Inflammatory macrophage treated with lipopolysaccharide for 4 hours (primary cell): Measurements from ENCODE around the gene SIN3A.
"Not testable (repeated sequence)": the region's sequence is repeated elsewhere in the genome, so short reads cannot be mapped to it uniquely, and the experiment has no call there.

ENCODE experiments used
- DNase-seq: peaks from one replicate; pipeline ENCODE4 v3.0.0-alpha.2; 2020

The SIN3A gene

DNA sequence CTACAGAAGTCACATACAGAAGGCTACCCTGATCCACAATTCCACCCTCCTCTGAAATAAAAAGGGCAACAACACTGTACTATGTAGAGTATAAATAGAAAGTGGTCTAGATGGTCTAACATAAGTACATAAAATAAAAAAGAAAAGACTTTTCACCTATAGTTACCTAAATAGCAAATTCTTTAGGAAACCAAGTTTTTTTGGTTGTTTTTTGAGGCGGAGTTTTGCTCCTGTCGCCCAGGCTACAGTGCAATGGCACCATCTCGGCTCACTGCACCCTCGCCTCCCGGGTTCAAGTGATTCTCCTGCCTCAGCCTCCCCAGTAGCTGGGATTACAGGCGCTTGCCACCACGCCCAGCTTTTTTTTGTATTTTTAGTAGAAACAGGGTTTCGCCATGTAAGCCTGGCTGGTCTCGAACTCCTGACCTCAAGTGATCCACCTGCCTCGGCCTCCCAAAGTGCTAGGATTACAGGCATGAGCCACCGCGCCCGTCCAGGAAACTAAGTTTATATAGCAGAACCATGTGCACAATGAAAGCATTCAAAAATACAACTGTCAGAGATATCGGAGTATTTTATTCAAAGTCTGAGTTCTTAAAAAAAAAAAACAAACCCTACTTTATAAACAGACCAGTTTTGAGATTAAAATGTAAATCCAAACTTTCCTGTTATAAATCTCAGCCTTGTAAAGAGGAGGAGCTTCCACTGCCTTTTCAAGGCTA, 1.7 kb downstream of the SIN3A start:
- no peak for DNase-seq

DNA sequence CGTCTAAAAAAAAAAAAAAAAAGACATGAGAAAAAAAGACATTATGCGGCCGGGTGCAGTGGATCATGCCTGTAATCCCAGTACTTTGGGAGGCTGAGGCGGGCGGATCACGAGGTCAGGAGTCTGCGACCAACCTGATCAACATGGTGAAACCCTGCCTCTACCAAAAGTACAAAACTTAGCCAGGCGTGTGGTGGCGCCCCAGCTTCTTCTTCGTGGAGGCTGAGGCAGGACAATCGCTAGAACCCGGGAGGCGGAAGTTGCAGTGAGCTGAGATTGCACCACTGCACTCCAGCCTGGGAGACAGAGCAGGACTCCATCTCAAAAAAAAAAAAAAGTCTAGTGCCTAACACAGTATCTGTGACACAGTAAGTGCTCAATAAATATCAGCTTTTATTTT, 3.3 kb downstream of the SIN3A start:
- DNase-seq = peak; percentile 42

GRCh38 chr15:75446151-75446550, 5.3 kb downstream of the SIN3A start:
- no peak for DNase-seq

GRCh38 chr15:75445324-75445723, 6.2 kb downstream of the SIN3A start:
- DNase-seq = not testable (repeated sequence)

GRCh38 chr15:75443972-75444453, 7.5 kb downstream of the SIN3A start:
- DNase-seq = peak; percentile 2

GRCh38 chr15:75437721-75438120, 13.8 kb downstream of the SIN3A start:
- no peak for DNase-seq

DNA sequence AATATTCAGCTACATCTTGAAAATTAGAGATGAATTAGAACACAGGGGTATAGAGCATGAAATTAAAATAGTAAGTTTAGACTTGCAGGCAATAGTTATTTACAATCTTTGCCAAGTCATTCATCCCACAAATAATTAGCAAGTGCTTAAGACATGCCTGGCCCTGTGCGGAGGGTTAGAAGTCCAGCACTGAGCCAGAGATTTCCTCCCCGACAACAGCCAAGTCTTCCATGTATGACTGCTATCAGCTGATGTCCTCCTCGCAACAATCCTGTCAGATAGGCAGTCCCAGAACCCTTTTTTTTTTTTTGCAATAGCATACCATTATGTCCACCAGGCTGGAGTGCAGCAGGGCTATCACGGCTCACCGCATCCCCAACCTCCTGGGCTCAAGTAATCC, 14.6 kb downstream of the SIN3A start:
- no peak for DNase-seq

- no peak for DNase-seq
Measured at GRCh38 chr15:75431682-75432081, 19.8 kb downstream of the SIN3A start.

DNA sequence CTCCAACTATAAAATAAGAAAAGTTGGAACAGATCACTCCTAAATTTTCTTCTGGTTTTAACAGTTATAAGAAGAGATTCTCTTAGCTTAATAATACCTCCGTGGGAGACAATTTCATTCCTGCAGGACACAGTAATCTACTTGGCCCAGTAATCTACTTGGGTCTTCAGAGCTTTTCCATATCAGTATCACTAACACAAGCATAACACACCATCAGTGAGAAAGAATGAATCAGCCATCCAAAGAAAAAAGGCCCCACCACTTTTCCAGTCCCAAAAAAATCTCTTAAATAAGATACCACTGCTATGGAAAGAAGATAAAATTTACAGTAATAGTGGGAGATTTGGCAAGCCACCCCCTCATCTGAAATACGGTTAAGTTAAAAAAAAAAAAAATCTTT, 20.2 kb downstream of the SIN3A start:
- no peak for DNase-seq

DNA sequence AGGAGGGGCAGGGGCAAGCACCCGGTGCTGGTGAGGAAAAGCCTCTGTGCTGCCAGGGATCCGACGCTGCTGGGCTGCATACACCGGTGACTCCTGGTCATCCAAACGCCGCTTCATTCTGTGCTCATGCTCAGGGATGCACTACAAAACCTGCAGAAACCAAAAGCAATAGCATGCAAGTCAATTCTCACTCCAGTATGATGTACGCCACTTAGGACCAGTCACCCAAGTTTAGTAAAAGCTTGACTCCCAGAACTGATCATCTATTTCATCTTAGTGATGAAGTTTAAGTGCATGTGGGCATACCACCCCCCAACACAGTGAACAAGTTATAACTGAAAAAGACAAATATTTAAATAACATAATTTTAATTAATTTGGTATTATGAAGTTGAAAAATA, 21.2 kb downstream of the SIN3A start:
- no peak for DNase-seq

- DNase-seq = no peak
Measured at GRCh38 chr15:75428152-75428551, 23.3 kb downstream of the SIN3A start.

GRCh38 chr15:75425966-75426500, 25.5 kb downstream of the SIN3A start:
- DNase-seq = no peak

- DNase-seq = no peak
Measured at GRCh38 chr15:75422554-75422953, 28.9 kb downstream of the SIN3A start.

DNA sequence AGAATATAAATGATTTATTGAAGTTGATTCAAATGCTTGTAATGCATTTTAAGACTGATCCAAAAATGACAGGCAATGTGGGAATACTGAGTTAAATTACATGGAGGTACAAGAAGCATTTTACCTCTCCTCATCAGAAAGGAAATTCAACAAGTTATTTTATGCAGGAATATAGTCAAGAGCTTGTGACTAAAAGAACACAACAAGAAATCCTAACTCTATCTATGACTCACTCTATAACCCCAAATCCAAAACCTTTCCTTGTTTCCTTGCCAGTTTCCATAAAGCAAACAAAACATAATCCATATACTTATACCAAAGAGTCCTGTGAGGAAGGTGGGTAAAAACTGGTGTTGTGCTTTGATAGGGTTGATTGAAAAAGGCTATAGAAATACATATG, 30.8 kb downstream of the SIN3A start:
- DNase-seq = no peak

DNA sequence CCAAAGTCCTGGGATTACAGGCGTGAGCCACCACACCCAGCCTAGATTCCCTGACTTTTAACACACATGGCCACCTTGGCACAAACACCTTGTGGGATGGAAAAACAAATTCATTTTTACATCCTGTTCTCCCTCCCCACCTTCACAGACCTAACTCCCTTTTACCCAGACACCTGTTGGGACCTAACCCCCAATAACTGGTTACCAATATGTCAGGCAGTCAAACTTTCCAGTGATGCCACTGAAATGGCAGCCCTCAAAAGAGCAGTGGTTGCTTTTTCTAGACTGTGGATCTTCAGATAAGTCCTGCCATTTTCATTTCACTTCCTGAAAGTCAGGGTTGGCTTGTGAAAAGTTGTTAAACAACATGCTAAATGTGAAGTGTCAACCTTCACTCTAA, 34.9 kb downstream of the SIN3A start:
- DNase-seq = no peak

GRCh38 chr15:75410196-75410595, 41.3 kb downstream of the SIN3A start:
- no peak for DNase-seq

- no peak for DNase-seq
Measured at GRCh38 chr15:75407083-75407482, 44.4 kb downstream of the SIN3A start.

GRCh38 chr15:75403892-75404291, 47.6 kb downstream of the SIN3A start:
- DNase-seq = no peak

- DNase-seq = no peak
Measured at GRCh38 chr15:75397494-75397893, 54.0 kb downstream of the SIN3A start.

DNA sequence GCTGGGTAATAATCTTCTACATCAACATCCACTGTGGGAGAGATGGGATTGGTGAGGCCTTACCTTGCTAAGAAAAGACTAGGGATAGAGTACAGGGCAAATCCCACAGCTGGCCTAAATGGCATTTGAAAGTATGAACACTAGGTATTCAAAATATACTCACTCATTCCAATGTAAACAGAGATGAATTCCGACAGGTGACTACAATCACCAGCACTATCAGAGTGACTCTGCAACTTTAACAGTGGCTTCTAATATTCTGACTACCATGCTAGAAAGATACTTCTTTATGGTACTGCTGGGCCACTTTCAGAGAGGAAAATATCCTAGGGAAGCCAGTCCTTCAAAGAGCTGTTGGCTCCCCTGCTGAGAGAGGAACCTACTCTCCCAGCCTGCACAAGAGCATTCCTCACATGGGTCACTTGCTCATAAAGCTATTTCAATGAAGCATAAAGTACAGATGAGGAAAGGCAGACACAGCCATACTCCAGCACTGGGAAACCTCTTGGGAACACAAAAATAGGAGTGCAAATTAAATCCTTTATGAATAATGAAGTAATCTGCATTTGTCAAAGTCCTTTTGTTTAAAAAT, 61.6 kb downstream of the SIN3A start:
- DNase-seq = no peak

GRCh38 chr15:75383986-75384385, 67.5 kb downstream of the SIN3A start:
- not testable (repeated sequence) for DNase-seq

GRCh38 chr15:75380773-75381172, 70.7 kb downstream of the SIN3A start:
- DNase-seq = no peak

- DNase-seq = no peak
Measured at GRCh38 chr15:75371901-75372688, 79.4 kb downstream of the SIN3A start.

- DNase-seq = no peak
Measured at GRCh38 chr15:75371486-75371885, 80.0 kb downstream of the SIN3A start.
